Heart left ventricle (tissue), 16 donors: ENCODE data around the gene STXBP5. TPM values are rescaled to one million over a fixed set of nuclear protein-coding genes. Genes with fewer than 3 reads are reported as not detected.

Experiments used
- ATAC-seq, 4 donors: fragments of 200-7000 bp; cut with Tn5 transposase; one replicate each; pipeline ENCODE4 v1.9.1; 2020 to 2022; ENCODE audit warnings: moderate library complexity in 4 of 4, mild to moderate bottlenecking in 3 of 4, moderate number of reproducible peaks in 1 of 4
- DNase-seq, 5 donors: peaks; one replicate each; pipeline ENCODE4 v3.0.0-alpha.2; 2020
- H3K27ac ChIP-seq, 12 donors: fragments of 200-600 bp; sonication (generic) in 4 of 12; one replicate each; pipeline versions ENCODE4 v1.5.0 to v1.8.0; 2016 to 2022; ENCODE audit warnings: mild to moderate bottlenecking in 2 of 12
- H3K27me3 ChIP-seq, 9 donors: fragments of 200-600 bp; sonication (generic) in 2 of 9; one replicate each; pipeline versions ENCODE4 v1.5.1 to v1.8.0; 2016 to 2022; ENCODE audit warnings: mild to moderate bottlenecking in 3 of 9
- H3K36me3 ChIP-seq, 9 donors: fragments of 200-600 bp; sonication (generic) in 2 of 9; one replicate each; pipeline versions ENCODE4 v1.5.0 to v1.8.0; 2018 to 2022; ENCODE audit warnings: mild to moderate bottlenecking in 2 of 9
- H3K4me1 ChIP-seq, 12 donors: fragments of 200-600 bp; sonication (generic) in 4 of 12; one replicate each; pipeline versions ENCODE4 v1.5.0 to v1.8.0; 2016 to 2022; ENCODE audit warnings: mild to moderate bottlenecking in 3 of 12
- H3K4me3 ChIP-seq, 12 donors: fragments of 200-600 bp; sonication (generic) in 4 of 12; one replicate each; pipeline versions ENCODE4 v1.5.0 to v1.8.0; 2017 to 2022; ENCODE audit warnings: mild to moderate bottlenecking in 9 of 12, moderate library complexity in 4 of 12
- H3K9me3 ChIP-seq, 12 donors: fragments of 200-600 bp; sonication (generic) in 4 of 12; one replicate each; pipeline versions ENCODE4 v1.5.0 to v1.8.0; 2016 to 2022; ENCODE audit warnings: mild to moderate bottlenecking in 1 of 12
- CTCF ChIP-seq, 12 donors: fragments of 200-600 bp; sonication (generic) in 4 of 12; IDR thresholded peaks; one replicate each; pipeline versions ENCODE4 v1.5.0 to v1.8.0; 2018 to 2022; ENCODE audit warnings: antibody characterized with exemption in 12 of 12, mild to moderate bottlenecking in 5 of 12
- POLR2A ChIP-seq, 2 donors: fragments of 450-650 bp; IDR thresholded peaks; one replicate each; pipeline ENCODE4 v1.6.1; 2017; ENCODE audit warnings: antibody characterized with exemption in 2 of 2, mild to moderate bottlenecking in 2 of 2, moderate library complexity in 2 of 2
- WGBS, 4 donors: extraction: QIAGEN DNeasy Blood & Tissue Kit in 2 of 4; methylation state at CpG; one replicate each; pipeline versions ENCODE4 v1.1.5 to v1.1.7; 2013 to 2018; 5-methylcytosine and 5-hydroxymethylcytosine counted together
- intact Hi-C, 10 donors: fragments of 100-400 bp; cut with DNase I; formaldehyde crosslinking; loops; one replicate each; pipeline versions ENCODE4 v1.11.1 to v1.14.2; 2022
- polyA plus RNA-seq, 2 donors: library from polyadenylated mRNA; stranded (reverse); fragments of 200-250 nt; gene quantifications; one replicate each; pipeline ENCODE4 v1.2.3, GENCODE V29; 2013
- total RNA-seq, 9 donors: library from RNA; depleted of rRNA in 2 of 9; stranded (reverse); fragments of >200 nt in 2 of 9; fragmentation: NEBNext Ultra II Directional in 3 of 9; extraction: Animal tissue kit (Norgen Biotek cat#: 25700) in 3 of 9; gene quantifications; one replicate each; pipeline versions ENCODE4 v1.1.0 to v1.2.4, GENCODE V29; 2016 to 2023
- donor health status: ischemic (EF 13 %, LVEDD 7.1; RV severe dilation, severe dysfunction).
- donor health status: healthy with polysubstance abuse.
- donor health status: DM: no; HTN: yes; CAD: no.
- donor health status: DM: no; HTN: no; CAD: no.
- donor health status: ischemic (EF 25% LVEDD 6.9; RV normal size, moderate dysfunction).
- donor health status: ischemic (EF 25% LVEDD 5.7; RV mildly dilated, moderate dysfunction).
- donor health status: healthy.
- donor health status: DM: yes; HTN: yes; CAD: no.
- donor health status: ischemic (EF 35%, LVEDD 5.7; RV mildly dilated, moderate dysfunction).
- donor health status: nonischemic (EF 11% LVEDD 7.7; RV severe dilation, severe dysfunction).
- donor health status: DM: yes; HTN: yes; CAD: no.
- donor health status: PGD.
- donor health status: ischemic (EF 29% LVEDD 5.4; RV normal size, mild dysfunction).
- donor health status: nonischemic (EF 23%, LVEDD 6.1; RV moderate dilation, normal function).

Gene STXBP5
- total and polyA plus RNA-seq, 11 donors: 5.7 to 20.0 (median 14.1) TPM

GRCh38 chr6:147267658-147268057, 63.4 kb downstream of the STXBP5 start:
- Histone ChIP-seq H3K9me3 (no peaks in the 10 kb centered on the region), H3K4me3 (no peak overlapping the region), H3K36me3 (peaks cover 0 to 75% (median 26%) of the 10 kb centered on the region in 9 donors), H3K27ac (no peak overlapping the region), H3K4me1 (no peaks in the 10 kb centered on the region), H3K27me3 (no peaks in the 10 kb centered on the region)
- intact Hi-C loops: loop anchor here in 2 of 10 donors (2.0 to 10.0 kb wide), 2 partner anchors 21 to 63 kb away; partner anchors contain the start of gene STXBP5 (in 1 of the 2)
- TF ChIP-seq POLR2A (IDR thresholded peaks at IDR 0.05) (no peak), CTCF (IDR thresholded peaks at IDR 0.05) (no peak)
- ATAC-seq (no peak), DNase-seq (no peak)
- WGBS, 4 donors: 96 to 99% (median 96%) methylated on average over 2 of the region's 2 CpGs

GRCh38 chr6:147268254-147268653, 64.0 kb downstream of the STXBP5 start:
- Histone ChIP-seq H3K27me3 (no peaks in the 10 kb centered on the region), H3K9me3 (no peaks in the 10 kb centered on the region), H3K36me3 (peaks cover 0 to 80% (median 26%) of the 10 kb centered on the region in 9 donors), H3K4me1 (no peaks in the 10 kb centered on the region), H3K27ac (no peak overlapping the region), H3K4me3 (no peak overlapping the region)
- no peak for ATAC-seq
- intact Hi-C loops: loop anchor here in 1 of 10 donors (10.0 kb wide), 1 partner anchor 63 kb away; the partner anchor contains the start of gene STXBP5
- no peak for TF ChIP-seq CTCF (IDR thresholded peaks at IDR 0.05)
- no peak for TF ChIP-seq POLR2A (IDR thresholded peaks at IDR 0.05)
- no peak for DNase-seq

GRCh38 chr6:147274012-147274411, 69.8 kb downstream of the STXBP5 start:
- Histone ChIP-seq H3K36me3 (peaks cover 0 to 77% (median 18%) of the 10 kb centered on the region in 9 donors), H3K27ac (no peak overlapping the region), H3K9me3 (no peaks in the 10 kb centered on the region), H3K4me3 (no peak overlapping the region), H3K4me1 (peaks cover 0 to 6% (median 0%) of the 10 kb centered on the region in 12 donors), H3K27me3 (no peaks in the 10 kb centered on the region)
- DNase-seq (no peak), ATAC-seq (no peak)
- intact Hi-C loops: no loop called here
- no peak for TF ChIP-seq CTCF (IDR thresholded peaks at IDR 0.05)
- TF ChIP-seq POLR2A (IDR thresholded peaks at IDR 0.05): no peak

- H3K27me3 ChIP-seq: no peaks in the 10 kb centered on the region
- H3K4me1 ChIP-seq: peaks cover 0 to 13% (median 0%) of the 10 kb centered on the region in 12 donors
- ATAC-seq (no peak), DNase-seq (no peak)
- no peaks in the 10 kb centered on the region for H3K9me3 ChIP-seq
- H3K36me3 ChIP-seq: peaks cover 0 to 77% (median 12%) of the 10 kb centered on the region in 9 donors
- H3K4me3 ChIP-seq: no peak overlapping the region
- TF ChIP-seq POLR2A (IDR thresholded peaks at IDR 0.05): no peak
- no peak for TF ChIP-seq CTCF (IDR thresholded peaks at IDR 0.05)
- intact Hi-C loops: no loop called here
- no peak overlapping the region for H3K27ac ChIP-seq
These were observed 70.6 kb downstream of the STXBP5 start for GRCh38 chr6:147274776-147275175.
